Endothelial cell of umbilical vein (primary cell): ENCODE measurements around the gene KLHL18. TPM values are rescaled to one million over a fixed set of nuclear protein-coding genes. Genes with fewer than 3 reads are reported as not detected.

Experiments
- BruUV-seq: library from RNA; stranded (reverse); fragments of 400-500 nt; replicated peaks from 2 replicates; lab custom pipeline; 2021; lab: Mats Ljungman, UMichigan
- CTCF ChIA-PET: fragments of 300-600, 350-600 bp; sonication (Branson Sonifier 250); formaldehyde crosslinking; loops from one replicate; lab custom pipeline; 2021; ENCODE audit warnings: antibody characterized with exemption, inconsistent platforms; lab: Charles Lee
- POLR2A ChIA-PET: fragments of 300-600, 350-600 bp; sonication (Branson Sonifier 250); formaldehyde crosslinking; loops from one replicate; lab custom pipeline; 2021; ENCODE audit warnings: antibody characterized with exemption, inconsistent platforms; lab: Charles Lee
- DNase-seq: peaks from one replicate; pipeline ENCODE4 v3.0.0-alpha.2; 2011; ENCODE audit warnings: low read depth, low spot score
- FAIRE-seq: peaks from 2 replicates; lab custom pipeline; 2011; peaks lifted over from hg19 to GRCh38; lab: Jason Lieb, UNC
- H2AFZ ChIP-seq: 2 replicates; pipeline ENCODE4 v1.6.0; 2012; ENCODE audit warnings: low read depth, low read length, control low read depth, inconsistent platforms
- H3K27ac ChIP-seq: 2 replicates; pipeline ENCODE4 v1.5.1; 2011; ENCODE audit warnings: low read depth, mild to moderate bottlenecking, control low read depth, low read length, moderate library complexity; ENCODE audit not compliant: insufficient read depth
- H3K27me3 ChIP-seq, 2 experiments: 2 replicates each; pipeline versions ENCODE4 v1.6.0 to v1.6.1; 2011; ENCODE audit warnings: low read length in 2 of 2, mixed read lengths in 1 of 2; ENCODE audit not compliant: control insufficient read depth in 2 of 2, insufficient read depth in 2 of 2
- H3K36me3 ChIP-seq, 2 experiments: 2 replicates in 1 of 2; 3 replicates in 1 of 2; pipeline ENCODE4 v1.5.1; 2011; ENCODE audit warnings: low read length in 2 of 2, mild to moderate bottlenecking in 1 of 2, moderate library complexity in 1 of 2; ENCODE audit not compliant: control insufficient read depth in 2 of 2, insufficient read depth in 2 of 2; ENCODE audit errors: extremely low read depth in 1 of 2
- H3K4me1 ChIP-seq: 3 replicates; pipeline ENCODE4 v1.5.1; 2011; ENCODE audit warnings: mild to moderate bottlenecking, low read length; ENCODE audit not compliant: control insufficient read depth, insufficient read depth; ENCODE audit errors: extremely low read depth
- H3K4me2 ChIP-seq: 2 replicates; pipeline ENCODE4 v1.6.1; 2011; ENCODE audit warnings: low read length, control low read depth, mixed read lengths; ENCODE audit not compliant: insufficient read depth
- H3K4me3 ChIP-seq, 3 experiments: fragments of 200-600 bp in 1 of 3; sonication (generic), shearing (Covaris generic) in 1 of 3; replicated peaks in 1 of 3; 2 replicates each; pipeline ENCODE4 v1.5.1; 2011 to 2016; ENCODE audit warnings: control low read depth in 3 of 3, low read length in 3 of 3, mild to moderate bottlenecking in 2 of 3, inconsistent platforms in 1 of 3, low read depth in 1 of 3, moderate library complexity in 1 of 3; ENCODE audit not compliant: insufficient read depth in 1 of 3
- H3K79me2 ChIP-seq: 2 replicates; pipeline ENCODE4 v1.6.0; 2012; ENCODE audit warnings: low read length, inconsistent platforms; ENCODE audit not compliant: control insufficient read depth, insufficient read depth
- H3K9ac ChIP-seq: replicated peaks from 2 replicates; pipeline ENCODE3; 2011; ENCODE audit warnings: low read length, control low read depth; ENCODE audit not compliant: insufficient read depth; ENCODE audit errors: extremely low read depth
- H3K9me1 ChIP-seq: replicated peaks from 3 replicates; pipeline ENCODE4 v1.6.0; 2011; ENCODE audit warnings: mild to moderate bottlenecking, low read length; ENCODE audit not compliant: control insufficient read depth, insufficient read depth; ENCODE audit errors: extremely low read depth
- H3K9me3 ChIP-seq: replicated peaks from 2 replicates; pipeline ENCODE4 v1.5.1; 2012; ENCODE audit warnings: low read length, inconsistent platforms; ENCODE audit not compliant: control insufficient read depth, insufficient read depth
- H4K20me1 ChIP-seq: replicated peaks from 2 replicates; pipeline ENCODE3; 2011; ENCODE audit warnings: mild to moderate bottlenecking, low read length; ENCODE audit not compliant: control insufficient read depth, insufficient read depth; ENCODE audit errors: extremely low read depth
- EZH2 ChIP-seq: IDR thresholded peaks from 2 replicates; pipeline ENCODE4 v1.6.1; 2012; ENCODE audit warnings: borderline replicate concordance, low read depth, mild to moderate bottlenecking, moderate library complexity, low read length, inconsistent platforms; ENCODE audit not compliant: severe bottlenecking
- FOS ChIP-seq: IDR thresholded peaks from 2 replicates; pipeline ENCODE4 v1.6.1; 2011; ENCODE audit warnings: mild to moderate bottlenecking, low read length, moderate library complexity, borderline replicate concordance; ENCODE audit not compliant: insufficient read depth
- GATA2 ChIP-seq: IDR thresholded peaks from 2 replicates; pipeline ENCODE4 v1.7.0; 2011; ENCODE audit warnings: low read depth, mild to moderate bottlenecking, moderate library complexity, mixed read lengths, low read length; ENCODE audit not compliant: insufficient read length, insufficient read depth
- JUN ChIP-seq: IDR thresholded peaks from 2 replicates; pipeline ENCODE4 v1.6.1; 2011; ENCODE audit warnings: borderline replicate concordance, low read depth; ENCODE audit not compliant: insufficient read length, insufficient read depth
- MYC ChIP-seq: IDR thresholded peaks from one replicate; pipeline ENCODE4 v1.6.1; 2011; ENCODE audit warnings: mild to moderate bottlenecking, low read depth, low read length
- POLR2A ChIP-seq: IDR thresholded peaks from 2 replicates; pipeline ENCODE4 v1.6.1; 2012; ENCODE audit warnings: low read depth, mild to moderate bottlenecking, control low read depth, low read length
- POLR2AphosphoS5 ChIP-seq: IDR thresholded peaks from 2 replicates; pipeline ENCODE4 v1.6.1; 2012; ENCODE audit warnings: low read depth, mild to moderate bottlenecking, control low read depth, low read length, moderate library complexity; ENCODE audit not compliant: insufficient read depth
- dilution Hi-C: fragments of 300-500 bp; cut with MboI; formaldehyde crosslinking; loops from one replicate; pipeline ENCODE4 v1.15.0; 2019; ENCODE audit warnings: low sequenced_read_pairs; ENCODE audit not compliant: extremely low pct_ligation_motif_present
- intact Hi-C: fragments of 100-400 bp; cut with micrococcal nuclease; formaldehyde crosslinking; loops from one replicate; pipeline ENCODE4 v1.10.0; 2022
- polyA plus RNA-seq, 4 experiments: library from polyadenylated mRNA; depleted of rRNA in 3 of 4; stranded (reverse) in 3 of 4; unstranded in 1 of 4; fragments of >200 nt; gene quantifications; 2 replicates each; pipeline versions ENCODE4 v1.2.1 to v1.2.3, GENCODE V29; 2011 to 2012; ENCODE audit warnings: missing spikeins in 1 of 4
- total RNA-seq: library from RNA; stranded (reverse); gene quantifications from 2 replicates; pipeline ENCODE4 v1.2.3, GENCODE V29; 2021
- TF ChIP-seq, protein P1 (sequence below), 2 donors: IDR thresholded peaks; 1 replicate in 1 of 2; 2 replicates in 1 of 2; pipeline ENCODE4 v1.5.1; 2011; ENCODE audit warnings: low read length in 2 of 2, mild to moderate bottlenecking in 2 of 2, moderate library complexity in 2 of 2, control low read depth in 1 of 2, inconsistent platforms in 1 of 2, low read depth in 1 of 2; ENCODE audit not compliant: insufficient read depth in 1 of 2; ENCODE audit errors: extremely low read depth in 1 of 2
- TF ChIP-seq, protein P2 (sequence below): IDR thresholded peaks from 2 replicates; pipeline ENCODE4 v1.6.1; 2011; ENCODE audit not compliant: insufficient read depth, insufficient read length

The KLHL18 gene
- total and polyA plus RNA-seq, 2 donors (not counting 3 experiments of a cell fraction or from before 2014, with no cell fraction given) = 43.4 to 58.1 TPM

- no peak for FAIRE-seq
- Histone ChIP-seq H3K27me3 (no peaks in the 10 kb centered on the region), H4K20me1 (no peaks in the 10 kb centered on the region), H3K27ac (no peak overlapping the region), H3K4me1 (no peaks in the 10 kb centered on the region), H3K9ac (no peak overlapping the region), H2AFZ (no peak overlapping the region), H3K36me3 (no peaks in the 10 kb centered on the region), H3K4me2 (no peak overlapping the region), H3K9me3 (no peaks in the 10 kb centered on the region), H3K9me1 (no peaks in the 10 kb centered on the region), H3K4me3 (no peak overlapping the region), H3K79me2 (no peaks in the 10 kb centered on the region)
- TF ChIP-seq FOS = no peak
- TF ChIP-seq JUN = no peak
- no peak for TF ChIP-seq MYC
- no peak for TF ChIP-seq POLR2A
- no peak for TF ChIP-seq GATA2
- TF ChIP-seq, protein P1, sequence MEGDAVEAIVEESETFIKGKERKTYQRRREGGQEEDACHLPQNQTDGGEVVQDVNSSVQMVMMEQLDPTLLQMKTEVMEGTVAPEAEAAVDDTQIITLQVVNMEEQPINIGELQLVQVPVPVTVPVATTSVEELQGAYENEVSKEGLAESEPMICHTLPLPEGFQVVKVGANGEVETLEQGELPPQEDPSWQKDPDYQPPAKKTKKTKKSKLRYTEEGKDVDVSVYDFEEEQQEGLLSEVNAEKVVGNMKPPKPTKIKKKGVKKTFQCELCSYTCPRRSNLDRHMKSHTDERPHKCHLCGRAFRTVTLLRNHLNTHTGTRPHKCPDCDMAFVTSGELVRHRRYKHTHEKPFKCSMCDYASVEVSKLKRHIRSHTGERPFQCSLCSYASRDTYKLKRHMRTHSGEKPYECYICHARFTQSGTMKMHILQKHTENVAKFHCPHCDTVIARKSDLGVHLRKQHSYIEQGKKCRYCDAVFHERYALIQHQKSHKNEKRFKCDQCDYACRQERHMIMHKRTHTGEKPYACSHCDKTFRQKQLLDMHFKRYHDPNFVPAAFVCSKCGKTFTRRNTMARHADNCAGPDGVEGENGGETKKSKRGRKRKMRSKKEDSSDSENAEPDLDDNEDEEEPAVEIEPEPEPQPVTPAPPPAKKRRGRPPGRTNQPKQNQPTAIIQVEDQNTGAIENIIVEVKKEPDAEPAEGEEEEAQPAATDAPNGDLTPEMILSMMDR (IDR thresholded peaks at IDR 0.05; ENCODE audit: extremely low read depth in 1 of 2, insufficient read depth in 1 of 2, low read depth in 1 of 2, low read length in 2 of 2) = no peak
- no peak for TF ChIP-seq EZH2
- TF ChIP-seq POLR2AphosphoS5 = no peak
- TF ChIP-seq, protein P2, sequence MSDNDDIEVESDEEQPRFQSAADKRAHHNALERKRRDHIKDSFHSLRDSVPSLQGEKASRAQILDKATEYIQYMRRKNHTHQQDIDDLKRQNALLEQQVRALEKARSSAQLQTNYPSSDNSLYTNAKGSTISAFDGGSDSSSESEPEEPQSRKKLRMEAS = no peak
- ChIA-PET CTCF (no interaction called here), POLR2A (no interaction called here)
- intact Hi-C loops = no loop called here
- no TSS peak for BruUV-seq
- dilution Hi-C loops = no loop called here
- DNase-seq = no peak
Observed at GRCh38 chr3:47355010-47355409, 72.3 kb downstream of the KLHL18 start.
